GM23338 (cell line): ENCODE data around the gene NOL12. TPM values are rescaled to one million over a fixed set of nuclear protein-coding genes. Genes with fewer than 3 reads are reported as not detected.

ENCODE experiments used
- ATAC-seq: fragments of 200-7000 bp; cut with Tn5 transposase; 3 replicates; pipeline ENCODE4 v1.9.1; 2020
- DNase-seq: peaks from one replicate; pipeline ENCODE4 v3.0.0-alpha.2; 2015; ENCODE audit warnings: low spot score
- H2AFZ ChIP-seq: fragments of 200-600 bp; sonication (generic); 2 replicates; pipeline ENCODE4 v1.8.0; 2016; ENCODE audit warnings: antibody characterized with exemption, mild to moderate bottlenecking, moderate library complexity
- H3F3A ChIP-seq: fragments of 200-600 bp; sonication (generic); replicated peaks from 2 replicates; pipeline ENCODE4 v1.8.0; 2017; ENCODE audit warnings: antibody characterized with exemption, mixed run types, low read depth
- H3K27ac ChIP-seq: fragments of 200-600 bp; sonication (generic); 2 replicates; pipeline ENCODE4 v1.6.1; 2016; ENCODE audit warnings: low read depth
- H3K27me3 ChIP-seq: fragments of 200-600 bp; sonication (generic); 2 replicates; pipeline ENCODE4 v1.8.0; 2016; ENCODE audit warnings: mild to moderate bottlenecking, mixed run types, moderate library complexity; ENCODE audit not compliant: insufficient read depth
- H3K36me3 ChIP-seq: fragments of 200-600 bp; sonication (generic); 2 replicates; pipeline ENCODE4 v1.8.0; 2016; ENCODE audit warnings: mild to moderate bottlenecking; ENCODE audit not compliant: insufficient read depth
- H3K4me1 ChIP-seq: fragments of 200-600 bp; sonication (generic); 2 replicates; pipeline ENCODE4 v1.8.0; 2016; ENCODE audit warnings: mild to moderate bottlenecking, moderate library complexity; ENCODE audit not compliant: insufficient read depth
- H3K4me2 ChIP-seq: fragments of 200-600 bp; sonication (generic); 2 replicates; pipeline ENCODE4 v1.7.1; 2017; ENCODE audit warnings: mixed run types
- H3K4me3 ChIP-seq: fragments of 200-600 bp; sonication (generic); 2 replicates; pipeline ENCODE4 v1.6.1; 2016; ENCODE audit warnings: mixed run types
- H3K79me2 ChIP-seq: fragments of 200-600 bp; sonication (generic); replicated peaks from 2 replicates; pipeline ENCODE4 v1.8.0; 2017; ENCODE audit warnings: mild to moderate bottlenecking; ENCODE audit not compliant: insufficient read depth
- H3K9me2 ChIP-seq: fragments of 200-600 bp; sonication (generic); 2 replicates; pipeline ENCODE4 v1.8.0; 2017; ENCODE audit not compliant: insufficient read depth
- H4K20me1 ChIP-seq: fragments of 200-600 bp; sonication (generic); replicated peaks from 2 replicates; pipeline ENCODE4 v1.8.0; 2017; ENCODE audit warnings: mild to moderate bottlenecking; ENCODE audit not compliant: insufficient read depth
- H3K27ac Mint-ChIP-seq: 2 replicates; pipeline ENCODE4 v1.8.0; 2020; ENCODE audit warnings: inconsistent platforms, mild to moderate bottlenecking, moderate library complexity, mixed read lengths
- H3K27me3 Mint-ChIP-seq: 3 replicates; pipeline ENCODE4 v1.8.0; 2022; ENCODE audit warnings: low read depth, mild to moderate bottlenecking, moderate library complexity, mixed read lengths, inconsistent platforms; ENCODE audit not compliant: insufficient read depth, poor library complexity
- H3K36me3 Mint-ChIP-seq: 3 replicates; pipeline ENCODE4 v1.8.0; 2021; ENCODE audit warnings: low read depth, mild to moderate bottlenecking, inconsistent platforms, moderate library complexity, mixed read lengths
- H3K4me1 Mint-ChIP-seq: 3 replicates; pipeline ENCODE4 v1.8.0; 2020; ENCODE audit warnings: mild to moderate bottlenecking, inconsistent platforms, mixed read lengths
- H3K4me3 Mint-ChIP-seq: 3 replicates; pipeline ENCODE4 v1.8.0; 2021; ENCODE audit warnings: moderate library complexity, mild to moderate bottlenecking, inconsistent platforms, mixed read lengths
- H3K9me3 Mint-ChIP-seq: 3 replicates; pipeline ENCODE4 v1.8.0; 2020; ENCODE audit warnings: moderate library complexity, mild to moderate bottlenecking, inconsistent platforms, mixed read lengths
- CREB1 ChIP-seq: fragments of 250-450 bp; sonication (Bioruptor Pico); IDR thresholded peaks from 2 replicates; pipeline ENCODE4 v1.5.0; 2020; ENCODE audit warnings: low read depth, mild to moderate bottlenecking, moderate library complexity
- CTCF ChIP-seq, 2 experiments: fragments of 200-600 bp in 1 of 2; sonication (generic) in 1 of 2; conservative IDR thresholded peaks; 2 replicates each; pipeline versions ENCODE4 v1.5.1 to v1.6.1; 2016 to 2017; ENCODE audit warnings: antibody characterized with exemption in 2 of 2, low read depth in 2 of 2, mild to moderate bottlenecking in 2 of 2, moderate library complexity in 1 of 2
- ETS1 ChIP-seq: IDR thresholded peaks from 2 replicates; pipeline ENCODE4 v1.6.1; 2016; ENCODE audit warnings: antibody characterized with exemption
- EZH2 ChIP-seq: fragments of 200-600 bp; sonication (generic); IDR thresholded peaks from one replicate; pipeline ENCODE4 v1.8.0; 2017; ENCODE audit warnings: antibody characterized with exemption, mild to moderate bottlenecking, low read depth; ENCODE audit not compliant: unreplicated experiment
- EZH2phosphoT487 ChIP-seq: fragments of 200-600 bp; sonication (generic); IDR thresholded peaks from one replicate; pipeline ENCODE4 v1.8.1; 2018; ENCODE audit warnings: antibody characterized with exemption; ENCODE audit not compliant: unreplicated experiment
- NANOG ChIP-seq: IDR thresholded peaks from 2 replicates; pipeline ENCODE4 v1.6.1; 2016; ENCODE audit warnings: antibody characterized with exemption, borderline replicate concordance
- POLR2AphosphoS5 ChIP-seq: IDR thresholded peaks from 2 replicates; pipeline ENCODE4 v1.6.1; 2016; ENCODE audit warnings: antibody characterized with exemption, low read depth
- REST ChIP-seq: IDR thresholded peaks from one replicate; pipeline ENCODE4 v1.6.1; 2018; ENCODE audit warnings: antibody characterized with exemption; ENCODE audit not compliant: unreplicated experiment
- ZNF331 ChIP-seq: fragments of 250-450 bp; sonication (Bioruptor Pico); IDR thresholded peaks from 2 replicates; pipeline ENCODE4 v1.5.0; 2020; ENCODE audit warnings: low read depth, mild to moderate bottlenecking, moderate library complexity
- ZNF462 ChIP-seq: fragments of 250-450 bp; sonication (Bioruptor Pico); IDR thresholded peaks from 2 replicates; pipeline ENCODE4 v1.5.0; 2020; ENCODE audit warnings: mild to moderate bottlenecking, moderate library complexity
- polyA plus RNA-seq: library from polyadenylated mRNA; unstranded; fragments of >200 nt; fragmentation: Nextera tagmentation; extraction: Ambion mirVana; gene quantifications from 2 replicates; pipeline ENCODE4 v1.2.1, GENCODE V29; 2016
- total RNA-seq: library from RNA; depleted of rRNA; stranded (reverse); fragments of >200 nt; shearing (Covaris generic); gene quantifications from 2 replicates; pipeline ENCODE4 v1.2.3, GENCODE V29; 2014

NOL12 gene
- total and polyA plus RNA-seq, 2 experiments from 2014 or later: 22.2 to 48.5 TPM

GRCh38 chr22:37710675-37711074 lies 24.5 kb downstream of the NOL12 start (continued):
- TF ChIP-seq REST (no peak), EZH2phosphoT487 (no peak), POLR2AphosphoS5 (no peak), ETS1 (no peak), ZNF331 (no peak), EZH2 (no peak)

GRCh38 chr22:37711490-37711889 lies 25.3 kb downstream of the NOL12 start:
- ATAC-seq (no peak), DNase-seq (no peak)
- Mint-ChIP-seq H3K9me3 (no peaks in the 10 kb centered on the region), H3K4me3 (no peak overlapping the region), H3K4me1 (peaks cover 8% of the 10 kb centered on the region), H3K27ac (no peak overlapping the region), H3K27me3 (peaks cover 8% of the 10 kb centered on the region), H3K36me3 (peaks cover 43% of the 10 kb centered on the region)
- no peak overlapping the region for H3K4me3 ChIP-seq
- no peaks in the 10 kb centered on the region for H3K79me2 ChIP-seq
- no peaks in the 10 kb centered on the region for H3K4me1 ChIP-seq
- TF ChIP-seq CREB1 (CRISPR knock-in tag) (no peak), CTCF (conservative IDR thresholded peaks at IDR 0.05; ENCODE audit: low read depth in 2 of 2) (no peak), POLR2AphosphoS5 (no peak), EZH2phosphoT487 (no peak), EZH2 (no peak), ZNF462 (CRISPR knock-in tag) (no peak), NANOG (no peak)
- no peaks in the 10 kb centered on the region for H3F3A ChIP-seq
- no peaks in the 10 kb centered on the region for H3K27me3 ChIP-seq
- H3K27ac ChIP-seq: no peak overlapping the region
- no peak overlapping the region for H3K4me2 ChIP-seq
- no peaks in the 10 kb centered on the region for H3K9me2 ChIP-seq
- peaks cover 2% of the 10 kb centered on the region; the same call in 1 of the 2 replicates for H3K36me3 ChIP-seq
- H4K20me1 ChIP-seq: no peaks in the 10 kb centered on the region
- no peak overlapping the region for H2AFZ ChIP-seq
